Loucy (cell line): ENCODE results near the gene PFDN4.
"Not testable (repeated sequence)": the region's sequence is repeated elsewhere in the genome, so short reads cannot be mapped to it uniquely, and the experiment has no call there.

Experiments
- H2AFZ ChIP-seq: fragments of 200-600 bp; sonication (generic); 2 replicates; pipeline ENCODE4 v1.6.0; 2016; ENCODE audit warnings: antibody characterized with exemption, mild to moderate bottlenecking, low read length, moderate library complexity
- H3F3A ChIP-seq: fragments of 200-600 bp; 2 replicates; pipeline ENCODE4 v1.6.0; 2016; ENCODE audit warnings: antibody characterized with exemption, low read depth, mild to moderate bottlenecking
- H3K27me3 ChIP-seq: fragments of 200-600 bp; sonication (generic); 2 replicates; pipeline ENCODE4 v1.6.1; 2014; ENCODE audit warnings: low read length, mild to moderate bottlenecking; ENCODE audit not compliant: insufficient read depth, poor library complexity, severe bottlenecking
- H3K36me3 ChIP-seq: fragments of 200-600 bp; sonication (generic); 2 replicates; pipeline ENCODE4 v1.6.1; 2016; ENCODE audit warnings: low read length; ENCODE audit not compliant: insufficient read depth
- H3K4me1 ChIP-seq: fragments of 200-600 bp; sonication (generic); 2 replicates; pipeline ENCODE4 v1.5.1; 2014; ENCODE audit warnings: low read length, mild to moderate bottlenecking; ENCODE audit not compliant: insufficient read depth, poor library complexity, severe bottlenecking
- H3K4me2 ChIP-seq: fragments of 200-600 bp; sonication (generic); 2 replicates; pipeline ENCODE4 v1.6.0; 2014; ENCODE audit warnings: antibody characterized with exemption, low read length, low read depth, mild to moderate bottlenecking; ENCODE audit not compliant: poor library complexity, severe bottlenecking
- H3K4me3 ChIP-seq: fragments of 200-600 bp; sonication (generic); 2 replicates; pipeline ENCODE4 v1.5.1; 2014; ENCODE audit warnings: low read length, mild to moderate bottlenecking, mixed read lengths; ENCODE audit not compliant: poor library complexity, severe bottlenecking
- H3K79me2 ChIP-seq: fragments of 200-600 bp; sonication (generic); 2 replicates; pipeline ENCODE4 v1.6.1; 2014; ENCODE audit warnings: low read length; ENCODE audit not compliant: insufficient read depth
- H3K9ac ChIP-seq: fragments of 200-600 bp; sonication (generic); 2 replicates; pipeline ENCODE4 v1.6.0; 2014; ENCODE audit warnings: mild to moderate bottlenecking, low read depth, low read length, moderate library complexity; ENCODE audit not compliant: poor library complexity, severe bottlenecking
- H3K9me2 ChIP-seq: fragments of 200-600 bp; sonication (generic); replicated peaks from 2 replicates; pipeline ENCODE4 v1.6.1; 2016; ENCODE audit warnings: low read depth, low read length, mixed read lengths
- H3K9me3 ChIP-seq: fragments of 200-600 bp; sonication (generic); 2 replicates; pipeline ENCODE4 v1.6.1; 2014; ENCODE audit warnings: mild to moderate bottlenecking, antibody characterized with exemption, low read length, low read depth; ENCODE audit not compliant: insufficient read depth
- H4K20me1 ChIP-seq: fragments of 200-600 bp; sonication (generic); 2 replicates; pipeline ENCODE4 v1.6.0; 2014; ENCODE audit warnings: antibody characterized with exemption, low read length, mild to moderate bottlenecking; ENCODE audit not compliant: insufficient read depth, poor library complexity, severe bottlenecking
- EZH2phosphoT487 ChIP-seq: fragments of 200-600 bp; IDR thresholded peaks from 2 replicates; pipeline ENCODE4 v1.6.1; 2018; ENCODE audit warnings: antibody characterized with exemption, mild to moderate bottlenecking, moderate library complexity, borderline replicate concordance
- TF ChIP-seq, protein P1 (sequence below): fragments of 200-600 bp; sonication (generic); conservative IDR thresholded peaks from 2 replicates; pipeline ENCODE4 v1.5.1; 2014; ENCODE audit warnings: mild to moderate bottlenecking, antibody characterized with exemption, low read length

The PFDN4 gene

DNA sequence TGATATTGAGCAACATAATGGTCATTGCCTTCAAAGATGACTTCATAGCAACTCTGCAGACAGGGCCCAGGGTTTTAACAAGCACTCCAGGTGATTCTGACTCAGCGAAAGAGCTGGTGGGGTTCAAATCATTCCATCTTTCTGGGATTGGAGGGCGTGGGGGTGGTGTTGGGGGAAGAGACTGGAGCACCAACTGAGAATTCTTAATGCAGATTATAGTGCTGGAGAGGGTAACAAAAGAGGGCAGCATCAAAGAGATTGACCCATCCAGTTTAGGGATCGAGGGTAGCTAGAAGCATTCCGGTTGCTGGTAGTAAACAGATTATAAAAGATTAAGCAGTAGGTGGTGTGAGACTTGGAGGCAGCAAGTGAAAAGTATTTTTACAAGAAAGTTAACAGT lies 15.9 kb downstream of the PFDN4 start:
- no peaks in the 10 kb centered on the region for H3K79me2 ChIP-seq
- no peak overlapping the region for H3K4me3 ChIP-seq
- H2AFZ ChIP-seq: no peak overlapping the region
- no peaks in the 10 kb centered on the region for H3K36me3 ChIP-seq
- no peak overlapping the region for H3K9ac ChIP-seq
- no peaks in the 10 kb centered on the region for H3K27me3 ChIP-seq
- H3F3A ChIP-seq: no peaks in the 10 kb centered on the region
- H3K9me2 ChIP-seq: no peaks in the 10 kb centered on the region
- no peaks in the 10 kb centered on the region for H4K20me1 ChIP-seq
- H3K4me2 ChIP-seq: no peak overlapping the region
- no peaks in the 10 kb centered on the region; the same call in 1 of the 2 replicates for H3K9me3 ChIP-seq
- H3K4me1 ChIP-seq: peaks cover 10% of the 10 kb centered on the region
- TF ChIP-seq EZH2phosphoT487: no peak
- TF ChIP-seq, protein P1, sequence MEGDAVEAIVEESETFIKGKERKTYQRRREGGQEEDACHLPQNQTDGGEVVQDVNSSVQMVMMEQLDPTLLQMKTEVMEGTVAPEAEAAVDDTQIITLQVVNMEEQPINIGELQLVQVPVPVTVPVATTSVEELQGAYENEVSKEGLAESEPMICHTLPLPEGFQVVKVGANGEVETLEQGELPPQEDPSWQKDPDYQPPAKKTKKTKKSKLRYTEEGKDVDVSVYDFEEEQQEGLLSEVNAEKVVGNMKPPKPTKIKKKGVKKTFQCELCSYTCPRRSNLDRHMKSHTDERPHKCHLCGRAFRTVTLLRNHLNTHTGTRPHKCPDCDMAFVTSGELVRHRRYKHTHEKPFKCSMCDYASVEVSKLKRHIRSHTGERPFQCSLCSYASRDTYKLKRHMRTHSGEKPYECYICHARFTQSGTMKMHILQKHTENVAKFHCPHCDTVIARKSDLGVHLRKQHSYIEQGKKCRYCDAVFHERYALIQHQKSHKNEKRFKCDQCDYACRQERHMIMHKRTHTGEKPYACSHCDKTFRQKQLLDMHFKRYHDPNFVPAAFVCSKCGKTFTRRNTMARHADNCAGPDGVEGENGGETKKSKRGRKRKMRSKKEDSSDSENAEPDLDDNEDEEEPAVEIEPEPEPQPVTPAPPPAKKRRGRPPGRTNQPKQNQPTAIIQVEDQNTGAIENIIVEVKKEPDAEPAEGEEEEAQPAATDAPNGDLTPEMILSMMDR: no peak

DNA sequence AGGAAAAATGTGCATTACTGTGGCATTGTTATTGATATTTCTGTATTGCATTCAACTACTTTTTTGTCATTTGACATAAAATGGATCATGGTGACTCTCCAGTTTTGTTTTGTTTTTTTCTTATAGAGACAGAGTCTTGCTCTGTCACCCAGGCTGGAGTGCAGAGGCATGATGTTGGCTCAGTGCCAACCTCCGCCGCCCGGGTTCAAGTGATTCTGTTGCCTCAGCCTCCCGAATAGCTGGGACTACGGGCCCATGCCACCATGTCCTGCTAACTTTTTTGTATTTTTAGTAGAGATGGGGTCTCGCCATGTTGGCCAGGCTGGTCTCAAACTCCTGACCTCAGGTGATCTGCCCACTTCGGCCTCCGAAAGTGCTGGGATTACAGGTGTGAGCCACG lies 16.8 kb downstream of the PFDN4 start:
- not testable (repeated sequence) for H3K9ac ChIP-seq, H3F3A ChIP-seq, H3K27me3 ChIP-seq, H3K4me1 ChIP-seq, H3K36me3 ChIP-seq, H3K4me2 ChIP-seq, H3K9me2 ChIP-seq, H3K9me3 ChIP-seq, H3K79me2 ChIP-seq, H3K4me3 ChIP-seq, H2AFZ ChIP-seq, H4K20me1 ChIP-seq

DNA sequence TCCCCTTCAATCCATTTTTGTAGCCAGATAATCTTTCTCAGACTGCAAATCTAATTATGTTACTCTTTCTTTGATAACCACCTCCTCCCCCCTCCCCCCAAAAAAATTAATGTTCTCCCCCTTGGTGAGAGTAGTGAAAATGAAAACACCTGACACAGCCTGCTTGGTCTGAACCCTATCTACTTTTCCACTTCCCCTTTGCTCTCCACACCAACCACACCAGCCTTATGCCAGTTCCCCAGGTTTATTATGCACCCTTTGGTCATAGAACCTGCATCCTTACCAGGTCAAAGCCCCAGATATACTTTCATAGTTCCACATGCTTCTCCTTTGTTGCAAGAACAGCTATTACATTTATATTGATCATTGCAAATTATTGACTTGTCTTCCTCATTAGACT lies 19.4 kb downstream of the PFDN4 start:
- Histone ChIP-seq H3K9me3 (no peaks in the 10 kb centered on the region; the same call in 1 of the 2 replicates), H3K4me1 (no peaks in the 10 kb centered on the region), H3K4me2 (no peak overlapping the region), H3K79me2 (no peaks in the 10 kb centered on the region), H2AFZ (no peak overlapping the region), H3K36me3 (no peaks in the 10 kb centered on the region), H3K27me3 (no peaks in the 10 kb centered on the region), H3K9me2 (no peaks in the 10 kb centered on the region), H3K4me3 (no peak overlapping the region), H3F3A (no peaks in the 10 kb centered on the region), H4K20me1 (no peaks in the 10 kb centered on the region), H3K9ac (no peak overlapping the region)
- TF ChIP-seq EZH2phosphoT487: no peak
- TF ChIP-seq, protein P1: no peak

DNA sequence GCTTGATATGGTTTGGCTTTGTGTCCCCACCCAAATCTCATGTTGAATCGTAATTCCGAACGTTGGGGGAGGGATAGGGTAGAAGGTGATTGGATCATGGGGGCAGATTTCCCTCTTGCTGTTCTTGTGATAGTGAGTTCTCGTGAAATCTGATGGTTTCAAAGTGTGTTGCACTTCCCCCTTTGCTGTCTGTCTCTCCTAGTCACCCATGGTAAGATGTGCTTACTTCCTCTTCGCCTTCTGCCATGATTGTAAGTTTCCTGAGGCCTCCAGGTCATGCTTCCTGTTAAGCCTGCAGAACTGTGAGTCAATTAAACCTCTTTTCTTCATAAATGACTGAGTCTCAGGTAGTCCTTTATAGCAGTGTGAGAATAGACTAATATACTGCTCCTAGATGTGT lies 19.9 kb downstream of the PFDN4 start:
- no peaks in the 10 kb centered on the region for H3F3A ChIP-seq
- H3K9me3 ChIP-seq: no peaks in the 10 kb centered on the region; the same call in 1 of the 2 replicates
- H3K4me3 ChIP-seq: no peak overlapping the region
- no peaks in the 10 kb centered on the region for H3K4me1 ChIP-seq
- H4K20me1 ChIP-seq: no peaks in the 10 kb centered on the region
- H3K36me3 ChIP-seq: no peaks in the 10 kb centered on the region
- no peak overlapping the region for H3K4me2 ChIP-seq
- H2AFZ ChIP-seq: no peak overlapping the region
- no peaks in the 10 kb centered on the region for H3K27me3 ChIP-seq
- H3K9ac ChIP-seq: no peak overlapping the region
- TF ChIP-seq EZH2phosphoT487: no peak
- TF ChIP-seq, protein P1: no peak
- H3K79me2 ChIP-seq: no peaks in the 10 kb centered on the region
- H3K9me2 ChIP-seq: no peaks in the 10 kb centered on the region
